ENCODE measurements around the gene BRICD5.

The BRICD5 gene

GRCh38 chr16:2166263-2167067, 44.2 kb downstream of the BRICD5 start:
- no peak for DNase-seq (ENCODE audit: low read depth in 1 of 2, low spot score in 1 of 2)

GRCh38 chr16:2165861-2166260, 44.8 kb downstream of the BRICD5 start:
- no peak for DNase-seq (ENCODE audit: low read depth in 1 of 2, low spot score in 1 of 2)

- no peak for DNase-seq (ENCODE audit: low read depth in 1 of 2, low spot score in 1 of 2)
These were observed 47.3 kb downstream of the BRICD5 start for GRCh38 chr16:2163211-2163881.

- no peak for DNase-seq (ENCODE audit: low read depth in 1 of 2, low spot score in 1 of 2)
These were observed 48.0 kb downstream of the BRICD5 start for GRCh38 chr16:2162676-2163118.

GRCh38 chr16:2161911-2162310, 48.8 kb downstream of the BRICD5 start:
- DNase-seq (ENCODE audit: low read depth in 1 of 2, low spot score in 1 of 2), result no peak

DNA sequence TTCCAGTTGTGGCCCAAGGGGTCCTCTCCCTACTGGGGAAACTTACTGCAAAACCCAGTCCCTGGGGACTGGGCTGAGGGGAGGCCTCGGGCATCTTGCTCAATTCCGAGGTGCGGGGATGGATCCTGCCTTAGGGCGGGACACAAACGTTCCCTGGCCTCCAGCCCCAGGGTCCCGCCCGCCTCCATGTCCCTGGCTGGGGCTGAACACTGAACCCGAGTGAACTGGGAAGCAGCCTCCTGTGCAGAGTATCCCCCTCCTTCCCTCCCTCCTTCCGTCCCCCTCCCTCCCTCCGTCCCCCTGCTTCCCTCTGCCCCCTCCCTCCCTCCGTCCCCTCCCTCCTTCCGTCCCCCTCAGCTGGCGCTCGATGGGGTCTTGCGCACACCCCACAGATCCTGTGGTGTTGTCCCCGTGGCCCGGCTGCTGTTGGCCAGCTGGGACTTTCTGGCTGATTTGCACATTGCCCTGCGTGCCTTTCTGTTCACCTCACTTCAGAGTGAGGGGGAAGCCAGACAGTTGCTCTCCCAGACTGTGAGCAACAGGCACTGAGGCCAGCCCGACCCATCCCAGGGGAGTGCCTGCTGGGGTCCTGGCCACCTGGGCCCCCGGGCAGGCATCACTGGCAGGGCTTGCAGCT, 49.6 kb downstream of the BRICD5 start:
- no peak for DNase-seq (ENCODE audit: low read depth in 1 of 2, low spot score in 1 of 2)
